Femur (tissue), 1 donor: ENCODE measurements around the gene EDN2.

Experiments
- DNase-seq: peaks from one replicate; pipeline ENCODE4 v3.0.0-alpha.2; 2017

Gene EDN2

GRCh38 chr1:41484402-41485241, at the start of gene EDN2:
Gene EDN2, minus strand, starts transcription at chr1:41484683. Its CDS starts 82 bp downstream, at chr1:41484601.
- no peak for DNase-seq

DNA sequence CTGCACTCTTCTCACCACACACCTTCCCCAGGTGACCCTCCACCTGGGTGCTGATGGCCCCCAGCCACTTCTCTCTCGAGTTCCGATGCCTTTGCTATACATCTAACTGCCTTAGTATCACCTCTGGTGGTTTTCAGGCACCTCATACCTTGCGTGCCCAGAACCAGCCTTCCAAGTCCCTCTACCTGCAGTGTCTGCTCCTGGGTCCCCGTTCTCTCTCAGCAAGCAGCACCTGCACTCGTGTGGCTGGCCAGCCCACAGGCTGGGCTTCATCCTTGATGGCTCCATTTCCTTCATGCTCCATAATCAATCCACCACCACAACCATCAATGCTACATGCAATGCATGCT, 49.2 kb upstream of the EDN2 start:
- no peak for DNase-seq

- DNase-seq = no peak
These were observed 48.7 kb upstream of the EDN2 start for GRCh38 chr1:41533016-41533730.

DNA sequence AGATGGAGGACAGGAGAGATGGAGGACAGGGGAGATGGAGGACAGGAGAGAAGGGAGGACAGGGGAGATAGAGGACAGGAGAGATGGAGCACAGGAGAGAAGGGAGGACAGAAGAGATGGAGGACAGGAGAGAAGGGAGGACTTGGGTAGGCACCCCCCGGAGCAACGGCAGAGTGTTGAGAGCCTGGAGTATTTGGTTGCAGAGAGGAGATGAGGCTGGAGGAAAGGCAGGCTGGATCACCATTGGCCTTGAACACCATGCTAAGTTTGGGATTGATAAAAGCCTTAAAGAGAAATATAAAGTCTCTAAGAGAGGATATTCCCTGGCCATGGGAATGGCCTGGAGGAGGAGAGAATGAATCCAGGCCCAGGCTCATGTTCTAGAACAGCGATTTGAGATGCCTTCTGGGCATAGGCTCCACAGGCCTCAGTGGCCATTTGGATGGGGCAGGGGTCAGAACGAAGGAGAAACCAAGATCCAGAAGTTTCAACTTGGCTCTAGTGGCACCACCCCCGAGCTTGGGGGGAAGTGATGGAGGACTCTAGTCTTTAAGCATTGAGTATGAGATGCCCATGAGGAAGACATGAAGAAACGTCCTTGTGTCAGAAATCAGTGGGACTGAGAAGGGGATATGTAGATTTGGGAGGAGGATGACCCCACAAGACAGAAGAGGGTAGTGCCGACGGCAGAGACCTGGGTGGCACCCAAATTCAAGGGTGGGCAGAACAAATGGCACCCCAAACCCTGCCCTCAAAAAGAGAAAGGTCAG, 47.9 kb upstream of the EDN2 start:
- no peak for DNase-seq

DNA sequence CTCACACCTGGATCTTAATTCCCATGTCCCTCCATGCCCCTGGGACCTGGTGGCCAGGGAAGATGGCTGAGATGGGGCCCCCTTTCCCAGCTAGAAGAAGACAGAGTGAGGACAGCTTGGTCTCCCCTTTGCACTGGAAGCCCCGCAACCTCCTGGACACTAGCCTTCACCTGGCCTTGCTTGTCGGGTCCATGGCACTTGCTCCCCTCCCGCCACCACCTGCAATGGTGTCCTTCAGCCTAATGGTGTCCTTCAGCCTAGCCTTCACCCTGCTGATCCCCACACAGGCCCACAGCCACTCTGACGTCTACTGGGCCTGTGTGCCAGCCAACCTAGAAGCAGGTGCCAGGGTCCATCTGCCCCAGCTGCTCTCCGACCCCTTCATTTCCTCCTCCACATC, 45.9 kb upstream of the EDN2 start:
- DNase-seq = no peak

DNA sequence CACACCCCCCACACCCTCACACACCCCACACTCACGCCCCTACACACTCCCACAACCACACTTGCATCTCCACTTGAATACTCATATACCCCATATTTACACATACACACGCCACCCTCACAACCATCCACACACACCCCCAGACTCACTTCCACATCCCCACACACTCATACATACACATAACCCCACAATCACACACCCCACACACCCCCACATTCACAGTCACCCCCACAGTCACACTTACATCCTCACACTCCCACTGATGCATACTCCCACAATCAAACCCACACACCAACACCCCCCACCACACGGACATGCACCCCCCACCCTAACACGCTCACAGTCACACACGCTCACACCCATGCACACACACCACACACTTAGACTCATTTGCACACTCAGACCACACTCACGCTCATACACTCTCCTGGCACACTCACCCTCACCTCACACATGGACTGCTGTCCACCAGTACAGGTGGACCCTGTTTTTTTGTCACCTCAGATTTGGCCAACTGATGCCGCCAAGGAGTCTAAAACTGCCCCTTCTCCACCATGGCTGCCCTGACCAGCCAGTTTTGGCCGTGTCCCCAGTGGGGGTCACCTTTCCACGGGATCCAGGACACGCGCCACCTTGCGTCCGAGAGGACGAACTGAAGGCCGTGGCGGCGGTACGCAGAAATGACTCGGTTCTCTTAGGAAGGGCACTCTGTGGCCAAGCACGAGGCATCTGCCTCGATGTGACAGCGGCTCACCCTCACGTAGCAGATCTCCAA, 45.3 kb upstream of the EDN2 start:
- no peak for DNase-seq

- DNase-seq = no peak
These were observed 44.5 kb upstream of the EDN2 start for GRCh38 chr1:41528726-41529605.

DNA sequence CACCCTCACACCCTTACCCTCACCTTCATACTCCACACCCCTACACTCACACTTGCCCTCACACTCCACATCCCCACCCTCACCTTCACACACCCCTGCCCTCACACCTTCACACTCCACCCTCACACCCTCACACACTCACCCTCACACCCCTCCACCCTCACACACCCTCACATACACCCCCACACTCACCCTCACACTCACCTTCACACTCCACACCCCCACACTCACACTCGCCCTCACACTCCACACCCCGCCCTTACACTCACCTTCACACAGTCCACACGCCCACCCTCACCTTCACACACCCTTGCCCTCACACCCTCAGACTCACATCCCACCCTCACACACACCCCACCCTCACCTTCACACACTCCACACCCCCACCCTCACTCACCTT, 43.6 kb upstream of the EDN2 start:
- DNase-seq = no peak

DNA sequence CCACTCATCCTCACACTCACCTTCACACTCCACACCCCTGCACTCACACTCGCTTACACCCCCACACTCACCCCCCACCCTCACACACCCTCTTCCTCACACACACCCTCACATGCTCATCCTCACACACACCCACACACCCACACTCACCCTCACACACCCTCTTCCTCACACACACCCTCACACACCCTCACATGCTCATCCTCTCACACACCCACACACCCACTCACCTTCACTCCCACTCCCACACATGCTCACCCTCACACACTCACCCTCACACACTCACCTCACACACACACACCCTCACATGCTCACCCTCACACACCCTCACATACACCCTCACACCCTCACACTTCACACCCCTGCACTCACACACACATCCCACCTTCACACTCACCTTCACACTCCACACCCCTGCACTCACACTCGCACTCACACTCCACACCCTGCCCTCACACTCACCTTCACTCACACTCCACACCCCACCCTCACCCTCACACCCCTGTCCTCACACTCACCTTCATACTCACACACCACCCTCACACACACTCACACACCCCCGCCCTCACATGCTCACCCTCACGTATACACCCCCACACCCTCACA, 42.6 kb upstream of the EDN2 start:
- no peak for DNase-seq

- DNase-seq = no peak
These were observed 41.6 kb upstream of the EDN2 start for GRCh38 chr1:41525891-41526587.

DNA sequence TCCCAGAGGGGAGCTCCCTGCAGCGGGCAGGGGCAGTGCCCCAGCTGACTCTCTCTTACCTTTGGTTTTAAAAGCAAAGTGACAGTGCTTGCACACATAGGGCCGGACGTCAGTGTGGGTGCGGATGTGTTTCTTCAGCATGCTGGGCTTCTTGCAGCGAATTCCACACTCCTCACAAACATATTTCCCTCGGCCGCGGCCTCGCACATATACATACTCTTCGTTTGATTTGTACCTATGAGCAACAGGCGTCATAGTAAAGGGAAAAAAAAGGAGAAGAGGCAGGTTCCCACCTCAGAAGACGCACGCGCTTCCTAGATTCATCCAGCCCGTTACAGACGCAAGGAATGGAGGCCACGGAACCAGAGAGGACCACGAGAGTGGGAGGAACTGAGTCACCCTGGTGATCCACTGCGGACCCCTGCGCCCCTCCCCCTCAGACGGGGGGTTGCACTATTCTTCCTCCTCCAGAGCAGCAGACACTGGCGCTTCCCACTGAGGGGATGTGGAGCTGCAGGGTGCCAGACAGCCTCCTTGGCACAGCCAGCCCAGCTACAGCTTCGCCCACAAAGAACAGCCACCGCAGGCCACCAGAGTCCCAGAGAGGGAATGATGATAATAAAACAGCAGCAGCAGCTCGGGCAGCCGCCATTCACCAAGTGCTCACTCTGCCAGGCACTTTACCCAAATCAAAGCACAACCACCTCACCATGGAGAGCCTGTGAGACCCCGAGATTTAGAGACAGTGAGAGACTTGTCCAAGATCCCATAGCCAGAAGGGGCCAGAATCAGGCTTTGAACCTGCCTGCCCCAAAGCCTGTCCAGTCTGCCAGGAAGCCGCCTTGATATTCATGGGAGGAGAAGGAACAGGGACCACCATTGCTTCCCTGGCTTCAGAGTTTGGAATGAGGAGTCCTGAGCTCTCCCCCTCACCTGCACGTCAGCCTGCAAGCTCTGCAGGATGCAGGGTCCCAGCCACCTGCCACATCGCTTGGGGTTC, 40.5 kb upstream of the EDN2 start:
- no peak for DNase-seq

DNA sequence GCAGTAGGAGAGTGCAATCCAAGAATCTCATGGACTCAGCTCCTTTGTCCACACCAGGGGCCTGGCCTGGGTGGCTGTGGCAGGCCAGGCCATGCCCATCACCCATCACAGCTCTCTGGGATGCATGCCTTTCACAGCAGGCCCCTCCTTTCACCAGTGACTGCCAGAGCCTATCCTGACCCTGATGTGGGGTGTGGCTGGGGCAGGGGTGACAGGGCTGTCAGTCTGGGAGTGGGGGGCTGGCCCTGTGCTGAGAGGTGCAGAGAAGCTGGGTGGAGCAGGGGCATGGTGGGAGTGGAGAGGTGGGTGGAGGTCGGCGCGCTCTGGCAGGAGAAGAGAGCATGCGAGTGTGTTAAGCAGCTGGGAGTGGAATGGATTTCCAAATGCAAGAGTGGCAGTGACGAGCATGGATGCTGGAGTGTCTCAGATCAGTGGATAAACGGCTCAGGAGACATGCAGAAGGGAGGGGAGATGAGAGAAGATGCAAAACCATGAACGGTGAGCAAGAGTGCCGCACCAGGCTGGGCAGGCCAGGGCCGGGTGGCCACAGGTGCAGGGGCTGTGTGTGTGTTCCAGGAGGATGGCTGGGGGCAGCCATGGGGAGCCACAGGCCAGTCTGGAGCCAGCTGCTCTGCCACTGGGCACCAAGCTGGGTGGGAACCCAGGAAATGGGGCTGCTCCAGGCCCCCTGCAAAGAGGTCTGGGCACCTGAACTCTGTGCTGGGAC, 39.6 kb upstream of the EDN2 start:
- no peak for DNase-seq

DNA sequence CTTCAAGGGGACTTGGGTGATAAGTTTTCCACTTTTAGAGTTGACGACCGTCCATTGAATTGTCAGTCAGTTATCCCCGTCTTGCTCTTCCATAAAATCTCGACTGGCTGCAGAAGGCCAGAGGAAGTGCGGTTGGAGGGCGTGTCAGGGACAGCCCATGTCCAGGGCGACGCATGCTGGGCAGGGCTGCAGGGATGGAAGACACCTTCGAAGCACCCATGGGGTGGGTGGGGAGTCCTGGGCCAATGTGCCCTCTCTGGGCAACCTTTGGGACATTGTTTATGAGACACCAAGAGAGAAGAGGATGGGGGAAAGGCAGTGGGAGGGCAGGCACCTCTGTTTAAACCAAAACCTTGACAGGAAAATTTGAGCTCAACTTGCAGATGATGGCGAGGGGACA, 38.6 kb upstream of the EDN2 start:
- DNase-seq = no peak

- DNase-seq = no peak
These were observed 37.3 kb upstream of the EDN2 start for GRCh38 chr1:41521766-41522165.

DNA sequence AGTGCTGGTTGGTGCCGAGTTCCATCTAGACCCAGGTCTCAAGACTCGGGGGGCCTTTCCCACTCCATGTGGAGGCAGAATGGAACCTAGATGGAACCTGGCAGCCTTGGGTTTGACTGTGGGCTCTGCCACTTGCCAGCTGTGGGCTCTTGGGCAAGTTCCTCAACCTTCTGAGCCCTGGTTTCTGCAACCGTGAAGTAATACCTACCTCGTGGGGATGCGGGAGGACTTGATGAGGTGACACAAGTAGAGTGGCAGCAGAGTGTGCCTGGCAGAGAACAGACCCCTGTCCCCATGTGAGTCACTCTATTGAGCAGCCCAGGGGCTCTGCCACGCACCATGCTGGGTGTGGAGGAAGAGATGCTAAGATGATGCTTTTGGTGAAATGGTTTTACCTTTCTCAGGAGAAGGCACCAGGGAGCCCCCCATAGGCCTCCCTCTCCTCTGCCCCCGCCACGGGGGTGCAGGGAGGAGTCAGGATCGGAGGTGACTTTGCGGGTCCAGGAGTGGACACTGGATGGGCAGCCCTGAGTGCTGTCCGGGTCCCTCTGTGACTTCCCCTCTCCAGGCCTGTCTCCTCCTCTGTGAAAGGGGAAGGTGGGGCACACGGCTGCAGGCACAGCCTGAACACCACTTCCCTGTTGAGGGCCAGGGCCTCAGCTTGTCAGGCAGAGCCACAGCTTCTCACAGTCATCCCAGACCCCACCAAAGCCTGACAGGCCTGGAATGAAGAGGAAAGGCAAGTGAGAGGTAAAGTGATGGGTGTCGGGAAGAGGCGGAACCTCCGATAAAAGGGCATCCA, 36.7 kb upstream of the EDN2 start:
- DNase-seq = no peak

DNA sequence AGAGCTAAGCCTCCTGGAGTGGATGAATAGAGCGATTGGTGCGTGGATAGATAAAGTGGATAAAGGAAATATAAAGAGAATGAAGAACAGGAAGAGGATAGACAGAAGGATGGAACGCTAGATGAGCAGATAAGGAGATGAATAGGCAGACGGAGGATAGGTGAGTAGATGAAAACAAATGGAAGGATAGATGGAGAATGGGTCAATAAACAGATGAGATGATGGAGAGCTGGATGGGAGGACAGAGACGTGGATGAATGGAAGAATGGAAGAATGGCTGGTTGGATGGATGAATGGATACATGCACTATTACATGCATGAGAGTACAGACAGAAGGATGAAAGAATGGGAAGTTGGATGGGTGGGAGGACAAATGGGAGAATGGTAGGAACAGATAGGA, 35.2 kb upstream of the EDN2 start:
- no peak for DNase-seq

- no peak for DNase-seq
These were observed 34.0 kb upstream of the EDN2 start for GRCh38 chr1:41518471-41518870.

- no peak for DNase-seq
These were observed 32.6 kb upstream of the EDN2 start for GRCh38 chr1:41517062-41517438.
